Fibroblast of lung (primary cell): ENCODE measurements around the gene ESRRA.

Source experiments
- EZH2 ChIP-seq: IDR thresholded peaks from 2 replicates; pipeline ENCODE4 v1.5.1; 2012; ENCODE audit warnings: low read length, control low read depth, mild to moderate bottlenecking; ENCODE audit errors: missing control alignments
- TF ChIP-seq, protein P1 (sequence below), 2 donors: IDR thresholded peaks in 1 of 2; conservative IDR thresholded peaks in 1 of 2; 1 replicate in 1 of 2; 2 replicates in 1 of 2; pipeline ENCODE4 v1.5.1; 2011 to 2012; ENCODE audit warnings: low read length in 2 of 2, control low read depth in 1 of 2, inconsistent platforms in 1 of 2, low read depth in 1 of 2, mild to moderate bottlenecking in 1 of 2

DNA sequence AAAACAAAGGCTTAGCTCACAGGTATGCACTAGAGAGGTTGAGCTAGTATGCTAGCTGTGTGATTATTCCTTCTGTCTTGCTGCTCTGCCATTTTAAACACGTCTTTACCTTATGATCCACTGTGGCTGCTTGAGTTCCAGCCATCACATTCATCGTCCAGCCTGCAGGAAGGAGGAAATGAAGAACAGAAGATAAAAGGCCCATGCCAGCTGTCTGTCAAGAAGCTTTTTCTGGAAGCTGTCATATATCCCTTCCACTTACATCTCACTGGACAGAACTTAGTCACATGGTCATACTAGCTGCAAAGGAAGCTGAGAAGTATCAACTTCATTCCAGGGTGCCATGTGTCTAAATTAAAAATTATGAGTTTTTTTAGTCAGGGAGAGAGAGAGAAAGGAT, 22.1 kb downstream of the ESRRA start:
- TF ChIP-seq, protein P1, sequence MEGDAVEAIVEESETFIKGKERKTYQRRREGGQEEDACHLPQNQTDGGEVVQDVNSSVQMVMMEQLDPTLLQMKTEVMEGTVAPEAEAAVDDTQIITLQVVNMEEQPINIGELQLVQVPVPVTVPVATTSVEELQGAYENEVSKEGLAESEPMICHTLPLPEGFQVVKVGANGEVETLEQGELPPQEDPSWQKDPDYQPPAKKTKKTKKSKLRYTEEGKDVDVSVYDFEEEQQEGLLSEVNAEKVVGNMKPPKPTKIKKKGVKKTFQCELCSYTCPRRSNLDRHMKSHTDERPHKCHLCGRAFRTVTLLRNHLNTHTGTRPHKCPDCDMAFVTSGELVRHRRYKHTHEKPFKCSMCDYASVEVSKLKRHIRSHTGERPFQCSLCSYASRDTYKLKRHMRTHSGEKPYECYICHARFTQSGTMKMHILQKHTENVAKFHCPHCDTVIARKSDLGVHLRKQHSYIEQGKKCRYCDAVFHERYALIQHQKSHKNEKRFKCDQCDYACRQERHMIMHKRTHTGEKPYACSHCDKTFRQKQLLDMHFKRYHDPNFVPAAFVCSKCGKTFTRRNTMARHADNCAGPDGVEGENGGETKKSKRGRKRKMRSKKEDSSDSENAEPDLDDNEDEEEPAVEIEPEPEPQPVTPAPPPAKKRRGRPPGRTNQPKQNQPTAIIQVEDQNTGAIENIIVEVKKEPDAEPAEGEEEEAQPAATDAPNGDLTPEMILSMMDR (conservative IDR thresholded peaks at IDR 0.05 in 1 of 2, IDR thresholded peaks at IDR 0.05 in 1 of 2; ENCODE audit: low read depth in 1 of 2, low read length in 2 of 2) = no peak
- no peak for TF ChIP-seq EZH2
